D721Med (cell line): ENCODE data around the gene TMEM198.

Experiments used
- DNase-seq: peaks from one replicate; pipeline ENCODE4 v3.0.0; 2011; ENCODE audit warnings: low spot score; ENCODE audit not compliant: insufficient read length
- FAIRE-seq: peaks from 2 replicates; lab custom pipeline; 2011; peaks lifted over from hg19 to GRCh38; lab: Jason Lieb, UNC
- CTCF ChIP-seq: IDR thresholded peaks from 2 replicates; pipeline ENCODE4 v1.5.1; 2012; ENCODE audit warnings: mild to moderate bottlenecking, control low read depth; ENCODE audit not compliant: insufficient read depth; ENCODE audit errors: missing control alignments

TMEM198 gene

GRCh38 chr2:219543596-219544358 lies at the start of gene TMEM198, which contains the start of gene CHPF:
TSS of gene TMEM198 (plus strand) at chr2:219544028. CDS start at chr2:219544728, 700 bp downstream.
TSS of gene CHPF (minus strand) at chr2:219543809. CDS start at chr2:219543538, 271 bp downstream.
- no peak for FAIRE-seq
- TF ChIP-seq CTCF = no peak

GRCh38 chr2:219494952-219495530 lies 48.8 kb upstream of the TMEM198 start:
- no peak for TF ChIP-seq CTCF
- DNase-seq = no peak

More at GRCh38 chr2:219543596-219544358, at the start of gene TMEM198, which contains the start of gene CHPF:
- peak; percentile 99 for DNase-seq

GRCh38 chr2:219495531-219496122 lies 48.2 kb upstream of the TMEM198 start:
- FAIRE-seq = no peak
- TF ChIP-seq CTCF = peak; percentile 63
- peak; percentile 92 for DNase-seq

More at GRCh38 chr2:219494952-219495530, 48.8 kb upstream of the TMEM198 start:
- FAIRE-seq = no peak

- DNase-seq (no peak), FAIRE-seq (no peak)
- TF ChIP-seq CTCF = no peak
Measured at GRCh38 chr2:219496247-219496824, 47.5 kb upstream of the TMEM198 start.

GRCh38 chr2:219496825-219497494 lies 46.9 kb upstream of the TMEM198 start:
- no peak for FAIRE-seq
- no peak for TF ChIP-seq CTCF

GRCh38 chr2:219497495-219498279 lies 46.1 kb upstream of the TMEM198 start:
- FAIRE-seq (no peak), DNase-seq (peak; percentile 78)
- no peak for TF ChIP-seq CTCF

More at GRCh38 chr2:219496825-219497494, 46.9 kb upstream of the TMEM198 start:
- DNase-seq = no peak
